Measurements from ENCODE around the gene ACOT11.

The ACOT11 gene

GRCh38 chr1:54603241-54603640, 55.2 kb downstream of the ACOT11 start:
- DNase-seq (ENCODE audit: low read depth in 2 of 2) = no peak
- no peak for TF ChIP-seq CTCF (IDR thresholded peaks at IDR 0.05; ENCODE audit: low read depth, low read length)
- H3K4me3 ChIP-seq (replicated peaks in 1 of 2; ENCODE audit: low read depth in 2 of 2, low read length in 2 of 2) = no peak overlapping the region

- DNase-seq (ENCODE audit: low read depth in 2 of 2) = no peak
- no peak overlapping the region for H3K4me3 ChIP-seq (replicated peaks in 1 of 2; ENCODE audit: low read depth in 2 of 2, low read length in 2 of 2)
- TF ChIP-seq CTCF (IDR thresholded peaks at IDR 0.05; ENCODE audit: low read depth, low read length) = no peak
These were observed 56.0 kb downstream of the ACOT11 start for GRCh38 chr1:54604051-54604450.

GRCh38 chr1:54604572-54605370, 56.7 kb downstream of the ACOT11 start:
- no peak for TF ChIP-seq CTCF (IDR thresholded peaks at IDR 0.05; ENCODE audit: low read depth, low read length)
- H3K4me3 ChIP-seq (replicated peaks in 1 of 2; ENCODE audit: low read depth in 2 of 2, low read length in 2 of 2) = no peak overlapping the region
- no peak for DNase-seq (ENCODE audit: low read depth in 2 of 2)

- no peak overlapping the region for H3K4me3 ChIP-seq (replicated peaks in 1 of 2; ENCODE audit: low read depth in 2 of 2, low read length in 2 of 2)
- TF ChIP-seq CTCF (IDR thresholded peaks at IDR 0.05; ENCODE audit: low read depth, low read length) = no peak
- DNase-seq (ENCODE audit: low read depth in 2 of 2) = no peak
These were observed 58.3 kb downstream of the ACOT11 start for GRCh38 chr1:54606096-54606989.

GRCh38 chr1:54606990-54607325, 58.9 kb downstream of the ACOT11 start:
- no peak overlapping the region for H3K4me3 ChIP-seq (replicated peaks in 1 of 2; ENCODE audit: low read depth in 2 of 2, low read length in 2 of 2)
- no peak for TF ChIP-seq CTCF (IDR thresholded peaks at IDR 0.05; ENCODE audit: low read depth, low read length)
- DNase-seq (ENCODE audit: low read depth in 2 of 2) = no peak

- no peak overlapping the region for H3K4me3 ChIP-seq (replicated peaks in 1 of 2; ENCODE audit: low read depth in 2 of 2, low read length in 2 of 2)
- no peak for TF ChIP-seq CTCF (IDR thresholded peaks at IDR 0.05; ENCODE audit: low read depth, low read length)
- no peak for DNase-seq (ENCODE audit: low read depth in 2 of 2)
These were observed 60.0 kb downstream of the ACOT11 start for GRCh38 chr1:54607821-54608565.
